HepG2 (cell line): Measurements from ENCODE around the gene TCFL5. TPM values are rescaled to one million over a fixed set of nuclear protein-coding genes. Genes with fewer than 3 reads are reported as not detected.

Experiments used
- BCL6 ChIP-seq: IDR thresholded peaks from 2 replicates; pipeline ENCODE4 v1.6.1; 2016; ENCODE audit warnings: missing genetic modification reagents, missing compliant biosample characterization
- BHLHE40 ChIP-seq: IDR thresholded peaks from 2 replicates; pipeline ENCODE4 v1.6.1; 2011; ENCODE audit warnings: low read length, improper control_type of control experiment
- CREM ChIP-seq, 2 experiments: sonication (generic) in 1 of 2; formaldehyde crosslinking in 1 of 2; IDR thresholded peaks; 2 replicates each; pipeline versions ENCODE4 v1.4.0 to v1.6.1; 2016 to 2020; ENCODE audit warnings: antibody characterized with exemption in 1 of 2, mild to moderate bottlenecking in 1 of 2, missing genetic modification reagents in 1 of 2
- GABPB1 ChIP-seq: IDR thresholded peaks from 2 replicates; pipeline ENCODE4 v1.6.1; 2016; ENCODE audit warnings: mild to moderate bottlenecking, missing genetic modification reagents, moderate library complexity, missing compliant biosample characterization
- MEIS2 ChIP-seq: sonication (generic); formaldehyde crosslinking; IDR thresholded peaks from 2 replicates; pipeline ENCODE4 v1.9.0; 2021; ENCODE audit warnings: mild to moderate bottlenecking, missing genetic modification reagents
- MIER3 ChIP-seq: IDR thresholded peaks from 2 replicates; pipeline ENCODE4 v1.6.1; 2016; ENCODE audit warnings: missing compliant biosample characterization, borderline replicate concordance
- NKX3-1 ChIP-seq: sonication (generic); formaldehyde crosslinking; IDR thresholded peaks from 2 replicates; pipeline ENCODE4 v1.5.0; 2020; ENCODE audit warnings: missing genetic modification reagents
- NR2F6 ChIP-seq, 2 experiments: IDR thresholded peaks; 2 replicates each; pipeline ENCODE4 v1.6.1; 2016; ENCODE audit warnings: antibody characterized with exemption in 1 of 2, mild to moderate bottlenecking in 1 of 2
- SALL2 ChIP-seq: sonication (generic); formaldehyde crosslinking; IDR thresholded peaks from 2 replicates; pipeline ENCODE4 v1.8.1; 2023; ENCODE audit warnings: mild to moderate bottlenecking, missing genetic modification reagents, inconsistent platforms
- SIX1 ChIP-seq: sonication (generic); formaldehyde crosslinking; IDR thresholded peaks from 2 replicates; pipeline ENCODE4 v1.4.0; 2020; ENCODE audit warnings: missing genetic modification reagents, borderline replicate concordance
- SNAPC2 ChIP-seq: sonication (generic); formaldehyde crosslinking; IDR thresholded peaks from 2 replicates; pipeline ENCODE4 v1.8.1; 2022; ENCODE audit warnings: mild to moderate bottlenecking, missing genetic modification reagents
- SP4 ChIP-seq: sonication (generic); formaldehyde crosslinking; IDR thresholded peaks from 2 replicates; pipeline ENCODE4 v1.8.1; 2023; ENCODE audit warnings: mild to moderate bottlenecking, missing genetic modification reagents
- TOPORS ChIP-seq: sonication (generic); formaldehyde crosslinking; IDR thresholded peaks from 2 replicates; pipeline ENCODE4 v1.8.0; 2023; ENCODE audit warnings: mild to moderate bottlenecking, missing genetic modification reagents
- YEATS2 ChIP-seq: sonication (generic); formaldehyde crosslinking; IDR thresholded peaks from 2 replicates; pipeline ENCODE4 v1.4.0; 2020; ENCODE audit warnings: missing genetic modification reagents, borderline replicate concordance
- ZNF230 ChIP-seq: sonication (generic); formaldehyde crosslinking; IDR thresholded peaks from 2 replicates; pipeline ENCODE4 v1.4.0; 2020; ENCODE audit warnings: mild to moderate bottlenecking, missing genetic modification reagents
- ZNF317 ChIP-seq: sonication (generic); formaldehyde crosslinking; IDR thresholded peaks from 2 replicates; pipeline ENCODE4 v1.5.0; 2020; ENCODE audit warnings: mild to moderate bottlenecking, missing genetic modification reagents
- ZNF383 ChIP-seq: sonication (generic); formaldehyde crosslinking; IDR thresholded peaks from 2 replicates; pipeline ENCODE4 v1.4.0; 2020; ENCODE audit warnings: missing genetic modification reagents, mild to moderate bottlenecking, borderline replicate concordance
- ZNF543 ChIP-seq: sonication (generic); formaldehyde crosslinking; IDR thresholded peaks from 2 replicates; pipeline ENCODE4 v1.4.0; 2020; ENCODE audit warnings: mild to moderate bottlenecking, missing genetic modification reagents
- ZNF589 ChIP-seq: sonication (generic); formaldehyde crosslinking; conservative IDR thresholded peaks from 2 replicates; pipeline ENCODE4 v1.8.0; 2022; ENCODE audit warnings: mild to moderate bottlenecking, moderate library complexity, missing genetic modification reagents
- ZNF703 ChIP-seq: sonication (generic); formaldehyde crosslinking; IDR thresholded peaks from 2 replicates; pipeline ENCODE4 v1.5.1; 2020; ENCODE audit warnings: missing genetic modification reagents, mild to moderate bottlenecking, moderate library complexity, borderline replicate concordance
- ZNF724P ChIP-seq: sonication (generic); formaldehyde crosslinking; IDR thresholded peaks from 2 replicates; pipeline ENCODE4 v1.8.0; 2022; ENCODE audit warnings: missing genetic modification reagents, borderline replicate concordance
- polyA plus RNA-seq, 8 experiments: library from polyadenylated mRNA; depleted of rRNA in 3 of 8; stranded (reverse) in 7 of 8; unstranded in 1 of 8; fragments of >200 nt; fragmentation: Illumina TruSeq in 4 of 8; extraction: Trizol in 4 of 8; gene quantifications; 2 replicates each; pipeline versions ENCODE4 v1.2.1 to v1.2.3, GENCODE V29; 2011 to 2016; ENCODE audit warnings: low read depth in 4 of 8, missing spikeins in 1 of 8, mixed read lengths in 1 of 8; ENCODE audit not compliant: insufficient read depth in 1 of 8
- total RNA-seq, 5 experiments: library from RNA; depleted of rRNA; stranded (reverse); fragments of >200 nt; fragmentation: Illumina TruSeq; extraction: Trizol; gene quantifications; 2 replicates each; pipeline ENCODE4 v1.2.3, GENCODE V29; 2016; ENCODE audit warnings: low read depth in 1 of 5
- TF ChIP-seq, protein P1 (sequence below): sonication (generic); formaldehyde crosslinking; IDR thresholded peaks from 2 replicates; pipeline ENCODE4 v1.4.0; 2020; ENCODE audit warnings: missing genetic modification reagents
- TF ChIP-seq, protein P2 (sequence below): sonication (generic); formaldehyde crosslinking; IDR thresholded peaks from 2 replicates; pipeline ENCODE4 v1.9.0; 2022; ENCODE audit warnings: missing genetic modification reagents, mild to moderate bottlenecking, borderline replicate concordance
- TF ChIP-seq, protein P3 (sequence below): sonication (generic); formaldehyde crosslinking; IDR thresholded peaks from 2 replicates; pipeline ENCODE4 v1.4.0; 2020; ENCODE audit warnings: missing genetic modification reagents
- TF ChIP-seq, protein P4 (sequence below): sonication (generic); formaldehyde crosslinking; conservative IDR thresholded peaks from 2 replicates; pipeline ENCODE4 v1.4.0; 2020; ENCODE audit warnings: missing genetic modification reagents

TCFL5 gene
- total and polyA plus RNA-seq, 2 of the 13 experiments (the other 11 are each of a cell fraction or from before 2014, with no cell fraction given): 14.8 to 20.0 TPM

DNA sequence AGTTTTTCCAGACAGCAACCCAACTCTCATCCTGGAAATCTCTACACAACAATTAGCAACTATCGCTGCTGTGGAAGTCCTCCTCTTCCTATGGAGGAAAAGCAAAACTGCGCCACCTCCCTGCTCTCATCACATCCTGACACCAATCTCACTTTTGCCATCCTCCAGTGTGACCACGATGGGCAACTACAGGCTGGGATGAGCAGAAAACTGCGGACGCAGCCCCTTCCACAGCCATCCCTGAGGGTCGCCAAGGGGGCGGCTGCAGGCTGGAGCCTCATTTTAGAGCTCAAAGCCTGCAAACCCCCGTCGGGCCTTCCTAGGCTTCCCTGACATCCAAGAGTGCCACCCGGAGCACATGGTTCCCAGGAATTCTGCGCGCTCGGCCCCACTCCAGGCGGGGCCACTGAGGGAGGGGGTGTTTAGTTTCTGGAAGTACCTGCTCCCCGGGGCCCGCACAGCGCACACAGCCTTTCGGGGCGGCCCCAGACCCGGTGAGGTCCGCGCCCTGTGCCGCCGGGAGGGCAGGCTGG, 1.2 kb downstream of the TCFL5 start (continued):
- no peak for TF ChIP-seq ZNF317
- no peak for TF ChIP-seq ZNF383 (CRISPR knock-in tag)
- TF ChIP-seq BHLHE40: no peak
- no peak for TF ChIP-seq SNAPC2
- TF ChIP-seq TOPORS (CRISPR knock-in tag): no peak
- TF ChIP-seq ZNF230 (CRISPR knock-in tag): 0 out of 2 replicates have a peak, but pooled peaks have one; percentile 17
- peak; percentile 52; the same call in 1 of the 2 replicates for TF ChIP-seq YEATS2 (CRISPR knock-in tag)
- no peak for TF ChIP-seq MEIS2 (CRISPR knock-in tag)
- TF ChIP-seq ZNF724P (CRISPR knock-in tag): 0 out of 2 replicates have a peak, but pooled peaks have one; percentile 57
- TF ChIP-seq, protein P1, sequence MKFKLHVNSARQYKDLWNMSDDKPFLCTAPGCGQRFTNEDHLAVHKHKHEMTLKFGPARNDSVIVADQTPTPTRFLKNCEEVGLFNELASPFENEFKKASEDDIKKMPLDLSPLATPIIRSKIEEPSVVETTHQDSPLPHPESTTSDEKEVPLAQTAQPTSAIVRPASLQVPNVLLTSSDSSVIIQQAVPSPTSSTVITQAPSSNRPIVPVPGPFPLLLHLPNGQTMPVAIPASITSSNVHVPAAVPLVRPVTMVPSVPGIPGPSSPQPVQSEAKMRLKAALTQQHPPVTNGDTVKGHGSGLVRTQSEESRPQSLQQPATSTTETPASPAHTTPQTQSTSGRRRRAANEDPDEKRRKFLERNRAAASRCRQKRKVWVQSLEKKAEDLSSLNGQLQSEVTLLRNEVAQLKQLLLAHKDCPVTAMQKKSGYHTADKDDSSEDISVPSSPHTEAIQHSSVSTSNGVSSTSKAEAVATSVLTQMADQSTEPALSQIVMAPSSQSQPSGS: no peak
- TF ChIP-seq, protein P2, sequence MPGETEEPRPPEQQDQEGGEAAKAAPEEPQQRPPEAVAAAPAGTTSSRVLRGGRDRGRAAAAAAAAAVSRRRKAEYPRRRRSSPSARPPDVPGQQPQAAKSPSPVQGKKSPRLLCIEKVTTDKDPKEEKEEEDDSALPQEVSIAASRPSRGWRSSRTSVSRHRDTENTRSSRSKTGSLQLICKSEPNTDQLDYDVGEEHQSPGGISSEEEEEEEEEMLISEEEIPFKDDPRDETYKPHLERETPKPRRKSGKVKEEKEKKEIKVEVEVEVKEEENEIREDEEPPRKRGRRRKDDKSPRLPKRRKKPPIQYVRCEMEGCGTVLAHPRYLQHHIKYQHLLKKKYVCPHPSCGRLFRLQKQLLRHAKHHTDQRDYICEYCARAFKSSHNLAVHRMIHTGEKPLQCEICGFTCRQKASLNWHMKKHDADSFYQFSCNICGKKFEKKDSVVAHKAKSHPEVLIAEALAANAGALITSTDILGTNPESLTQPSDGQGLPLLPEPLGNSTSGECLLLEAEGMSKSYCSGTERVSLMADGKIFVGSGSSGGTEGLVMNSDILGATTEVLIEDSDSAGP (CRISPR knock-in tag): no peak
- TF ChIP-seq ZNF703 (CRISPR knock-in tag): no peak
- no peak for TF ChIP-seq ZNF589
- no peak for TF ChIP-seq NR2F6 (IDR thresholded peaks at IDR 0.05)
- no peak for TF ChIP-seq NR2F6 (CRISPR knock-in tag; IDR thresholded peaks at IDR 0.05)
- no peak for TF ChIP-seq MIER3
- no peak for TF ChIP-seq SALL2
- TF ChIP-seq, protein P3, sequence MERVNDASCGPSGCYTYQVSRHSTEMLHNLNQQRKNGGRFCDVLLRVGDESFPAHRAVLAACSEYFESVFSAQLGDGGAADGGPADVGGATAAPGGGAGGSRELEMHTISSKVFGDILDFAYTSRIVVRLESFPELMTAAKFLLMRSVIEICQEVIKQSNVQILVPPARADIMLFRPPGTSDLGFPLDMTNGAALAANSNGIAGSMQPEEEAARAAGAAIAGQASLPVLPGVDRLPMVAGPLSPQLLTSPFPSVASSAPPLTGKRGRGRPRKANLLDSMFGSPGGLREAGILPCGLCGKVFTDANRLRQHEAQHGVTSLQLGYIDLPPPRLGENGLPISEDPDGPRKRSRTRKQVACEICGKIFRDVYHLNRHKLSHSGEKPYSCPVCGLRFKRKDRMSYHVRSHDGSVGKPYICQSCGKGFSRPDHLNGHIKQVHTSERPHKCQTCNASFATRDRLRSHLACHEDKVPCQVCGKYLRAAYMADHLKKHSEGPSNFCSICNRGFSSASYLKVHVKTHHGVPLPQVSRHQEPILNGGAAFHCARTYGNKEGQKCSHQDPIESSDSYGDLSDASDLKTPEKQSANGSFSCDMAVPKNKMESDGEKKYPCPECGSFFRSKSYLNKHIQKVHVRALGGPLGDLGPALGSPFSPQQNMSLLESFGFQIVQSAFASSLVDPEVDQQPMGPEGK (CRISPR knock-in tag): peak; percentile 81
- no peak for TF ChIP-seq NKX3-1 (CRISPR knock-in tag)
- TF ChIP-seq, protein P4, sequence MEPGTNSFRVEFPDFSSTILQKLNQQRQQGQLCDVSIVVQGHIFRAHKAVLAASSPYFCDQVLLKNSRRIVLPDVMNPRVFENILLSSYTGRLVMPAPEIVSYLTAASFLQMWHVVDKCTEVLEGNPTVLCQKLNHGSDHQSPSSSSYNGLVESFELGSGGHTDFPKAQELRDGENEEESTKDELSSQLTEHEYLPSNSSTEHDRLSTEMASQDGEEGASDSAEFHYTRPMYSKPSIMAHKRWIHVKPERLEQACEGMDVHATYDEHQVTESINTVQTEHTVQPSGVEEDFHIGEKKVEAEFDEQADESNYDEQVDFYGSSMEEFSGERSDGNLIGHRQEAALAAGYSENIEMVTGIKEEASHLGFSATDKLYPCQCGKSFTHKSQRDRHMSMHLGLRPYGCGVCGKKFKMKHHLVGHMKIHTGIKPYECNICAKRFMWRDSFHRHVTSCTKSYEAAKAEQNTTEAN (CRISPR knock-in tag): peak; percentile 44; the same call in 1 of the 2 replicates
- TF ChIP-seq CREM (IDR thresholded peaks at IDR 0.05): no peak
- no peak for TF ChIP-seq CREM (CRISPR knock-in tag; IDR thresholded peaks at IDR 0.05)
- 0 out of 2 replicates have a peak, but pooled peaks have one; percentile 15 for TF ChIP-seq GABPB1 (CRISPR knock-in tag)
- no peak for TF ChIP-seq ZNF543 (CRISPR knock-in tag)
- TF ChIP-seq BCL6 (CRISPR knock-in tag): no peak
- 0 out of 2 replicates have a peak, but pooled peaks have one; percentile 21 for TF ChIP-seq SP4 (CRISPR knock-in tag)
- no peak for TF ChIP-seq SIX1 (CRISPR knock-in tag)
